Measurements from ENCODE around the gene UBAP1L. TPM values are rescaled to one million over a fixed set of nuclear protein-coding genes. Genes with fewer than 3 reads are reported as not detected.

The UBAP1L gene
- total RNA-seq, 1 experiment from 2014 or later = 2.5 TPM

DNA sequence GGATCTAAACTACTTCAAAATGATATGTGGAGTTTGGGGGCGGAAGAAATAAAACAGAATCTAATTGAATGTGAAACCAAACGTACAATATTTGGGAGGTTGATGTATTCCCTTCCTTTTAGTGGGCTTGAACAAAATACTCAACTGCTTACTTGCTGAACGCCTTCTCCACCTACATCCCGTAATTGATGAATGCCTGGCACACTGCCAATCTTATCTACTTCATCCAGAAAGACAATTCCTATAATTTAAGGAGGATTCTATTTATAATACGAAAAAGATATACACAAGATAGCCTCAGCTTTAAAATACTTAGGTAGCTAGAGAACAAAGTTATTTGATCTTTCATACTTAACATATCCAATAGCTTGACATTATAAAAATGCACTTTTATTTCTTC, 41.7 kb upstream of the UBAP1L start:
- Histone ChIP-seq H3K4me3 (no peak overlapping the region), H3K9me3 (ENCODE audit: insufficient read depth, low read depth) (no peaks in the 10 kb centered on the region), H3K4me1 (replicated peaks; ENCODE audit: insufficient read depth) (no peaks in the 10 kb centered on the region), H3K27me3 (ENCODE audit: insufficient read depth, low read depth) (no peaks in the 10 kb centered on the region), H2AFZ (no peak overlapping the region), H3K9me2 (ENCODE audit: insufficient read depth) (no peaks in the 10 kb centered on the region), H3K79me2 (ENCODE audit: low read depth) (no peaks in the 10 kb centered on the region), H3K27ac (no peak overlapping the region), H4K20me1 (ENCODE audit: insufficient read depth) (peaks cover 4% of the 10 kb centered on the region; the same call in 1 of the 2 replicates), H3F3A (ENCODE audit: insufficient read depth, low read depth) (no peaks in the 10 kb centered on the region), H3K36me3 (ENCODE audit: low read depth) (0 out of 2 replicates have a peak, but pooled peaks cover 4% of the 10 kb centered on the region), H3K4me2 (no peak overlapping the region)
- TF ChIP-seq EZH2 (IDR thresholded peaks at IDR 0.05; ENCODE audit: low read depth) = no peak
- TF ChIP-seq, protein P1, sequence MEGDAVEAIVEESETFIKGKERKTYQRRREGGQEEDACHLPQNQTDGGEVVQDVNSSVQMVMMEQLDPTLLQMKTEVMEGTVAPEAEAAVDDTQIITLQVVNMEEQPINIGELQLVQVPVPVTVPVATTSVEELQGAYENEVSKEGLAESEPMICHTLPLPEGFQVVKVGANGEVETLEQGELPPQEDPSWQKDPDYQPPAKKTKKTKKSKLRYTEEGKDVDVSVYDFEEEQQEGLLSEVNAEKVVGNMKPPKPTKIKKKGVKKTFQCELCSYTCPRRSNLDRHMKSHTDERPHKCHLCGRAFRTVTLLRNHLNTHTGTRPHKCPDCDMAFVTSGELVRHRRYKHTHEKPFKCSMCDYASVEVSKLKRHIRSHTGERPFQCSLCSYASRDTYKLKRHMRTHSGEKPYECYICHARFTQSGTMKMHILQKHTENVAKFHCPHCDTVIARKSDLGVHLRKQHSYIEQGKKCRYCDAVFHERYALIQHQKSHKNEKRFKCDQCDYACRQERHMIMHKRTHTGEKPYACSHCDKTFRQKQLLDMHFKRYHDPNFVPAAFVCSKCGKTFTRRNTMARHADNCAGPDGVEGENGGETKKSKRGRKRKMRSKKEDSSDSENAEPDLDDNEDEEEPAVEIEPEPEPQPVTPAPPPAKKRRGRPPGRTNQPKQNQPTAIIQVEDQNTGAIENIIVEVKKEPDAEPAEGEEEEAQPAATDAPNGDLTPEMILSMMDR (conservative IDR thresholded peaks at IDR 0.05) = no peak
- no TSS peak for BruUV-seq (replicated peaks)
- intact Hi-C loops (cut with micrococcal nuclease; ENCODE audit: unreplicated experiment) = no loop called here
- no peak for DNase-seq
- ChIA-PET CTCF (no interaction called here), POLR2A (ENCODE audit: unreplicated experiment) (no interaction called here)

DNA sequence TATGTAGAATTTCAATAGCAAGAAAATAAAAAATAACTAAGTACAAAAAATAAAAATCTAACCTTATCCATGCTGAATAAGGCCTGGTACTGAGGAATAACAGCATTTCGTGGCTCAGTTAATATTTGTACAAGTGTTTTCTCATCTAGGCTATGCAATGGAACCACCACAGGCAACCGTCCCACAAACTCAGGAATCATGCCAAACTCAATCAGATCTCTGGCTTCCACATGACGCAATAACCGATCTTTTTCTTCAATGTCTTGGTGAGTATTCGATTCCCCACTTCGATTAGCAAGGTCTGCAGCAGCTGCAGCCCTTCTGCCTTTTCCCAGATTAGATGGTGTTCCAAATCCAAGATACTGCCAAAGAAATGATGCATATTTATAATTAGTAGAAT, 39.7 kb upstream of the UBAP1L start:
- Histone ChIP-seq H2AFZ (no peak overlapping the region), H4K20me1 (ENCODE audit: insufficient read depth) (no peaks in the 10 kb centered on the region), H3K9me3 (ENCODE audit: insufficient read depth, low read depth) (no peaks in the 10 kb centered on the region), H3K4me1 (replicated peaks; ENCODE audit: insufficient read depth) (no peaks in the 10 kb centered on the region), H3K9me2 (ENCODE audit: insufficient read depth) (no peaks in the 10 kb centered on the region), H3K27me3 (ENCODE audit: insufficient read depth, low read depth) (no peaks in the 10 kb centered on the region), H3K36me3 (ENCODE audit: low read depth) (0 out of 2 replicates have a peak, but pooled peaks cover 8% of the 10 kb centered on the region), H3K4me2 (no peak overlapping the region), H3F3A (ENCODE audit: insufficient read depth, low read depth) (no peaks in the 10 kb centered on the region), H3K79me2 (ENCODE audit: low read depth) (no peaks in the 10 kb centered on the region), H3K4me3 (no peak overlapping the region), H3K27ac (no peak overlapping the region)
- CTCF ChIA-PET = no interaction called here
- intact Hi-C loops (cut with micrococcal nuclease; ENCODE audit: unreplicated experiment) = no loop called here
- TF ChIP-seq, protein P1 (conservative IDR thresholded peaks at IDR 0.05) = no peak
- no peak for TF ChIP-seq EZH2 (IDR thresholded peaks at IDR 0.05; ENCODE audit: low read depth)
- DNase-seq = no peak
- POLR2A ChIA-PET (ENCODE audit: unreplicated experiment) = no interaction called here
- BruUV-seq (replicated peaks) = no TSS peak

DNA sequence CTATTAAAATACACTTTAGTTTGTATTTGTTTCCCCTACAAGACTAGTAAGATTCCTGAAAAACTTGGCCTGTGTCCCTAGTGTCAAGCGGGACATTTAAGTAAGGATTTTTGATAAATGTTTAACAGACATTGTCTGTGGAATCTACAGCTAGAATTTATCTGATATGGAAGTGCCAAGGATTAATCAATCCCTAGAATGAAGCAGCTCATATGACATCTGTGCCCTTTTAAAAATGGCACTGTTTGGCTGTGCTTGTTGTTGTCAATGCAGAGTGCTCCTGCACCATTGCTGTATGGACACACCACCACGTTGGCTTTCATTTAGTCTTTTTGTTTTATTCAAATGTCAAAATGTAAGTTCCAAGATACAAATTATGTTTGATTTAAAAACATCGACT, 32.9 kb upstream of the UBAP1L start:
- intact Hi-C loops (cut with micrococcal nuclease; ENCODE audit: unreplicated experiment) = no loop called here
- Histone ChIP-seq H3K27me3 (ENCODE audit: insufficient read depth, low read depth) (no peaks in the 10 kb centered on the region), H3K4me3 (no peak overlapping the region), H3K9me3 (ENCODE audit: insufficient read depth, low read depth) (no peaks in the 10 kb centered on the region), H3K27ac (no peak overlapping the region), H3K4me2 (no peak overlapping the region), H3K4me1 (replicated peaks; ENCODE audit: insufficient read depth) (no peaks in the 10 kb centered on the region), H3K79me2 (ENCODE audit: low read depth) (no peaks in the 10 kb centered on the region), H4K20me1 (ENCODE audit: insufficient read depth) (no peaks in the 10 kb centered on the region), H3F3A (ENCODE audit: insufficient read depth, low read depth) (0 out of 2 replicates have a peak, but pooled peaks cover 3% of the 10 kb centered on the region), H3K9me2 (ENCODE audit: insufficient read depth) (no peaks in the 10 kb centered on the region), H3K36me3 (ENCODE audit: low read depth) (0 out of 2 replicates have a peak, but pooled peaks cover 5% of the 10 kb centered on the region), H2AFZ (no peak overlapping the region)
- no peak for DNase-seq
- no peak for TF ChIP-seq EZH2 (IDR thresholded peaks at IDR 0.05; ENCODE audit: low read depth)
- TF ChIP-seq, protein P1 (conservative IDR thresholded peaks at IDR 0.05) = no peak
- POLR2A ChIA-PET (ENCODE audit: unreplicated experiment) = no interaction called here
- CTCF ChIA-PET = no interaction called here
- no TSS peak for BruUV-seq (replicated peaks)
